Glomerular endothelial cell (primary cell): ENCODE data around the gene JPH3. TPM values are rescaled to one million over a fixed set of nuclear protein-coding genes. Genes with fewer than 3 reads are reported as not detected.
"Not testable (repeated sequence)": the region's sequence is repeated elsewhere in the genome, so short reads cannot be mapped to it uniquely, and the experiment has no call there.

Source experiments
- DNase-seq: peaks from one replicate; pipeline ENCODE4 v3.0.0-alpha.2; 2011; ENCODE audit warnings: low read depth, low spot score; ENCODE audit errors: extremely low read depth
- total RNA-seq: library from RNA; depleted of rRNA; stranded (reverse); fragments of >200 nt; gene quantifications from 2 replicates; pipeline ENCODE4 v1.2.3, GENCODE V29; 2015

The JPH3 gene
- total RNA-seq, 1 donor from 2014 or later, result 0.23 TPM

DNA sequence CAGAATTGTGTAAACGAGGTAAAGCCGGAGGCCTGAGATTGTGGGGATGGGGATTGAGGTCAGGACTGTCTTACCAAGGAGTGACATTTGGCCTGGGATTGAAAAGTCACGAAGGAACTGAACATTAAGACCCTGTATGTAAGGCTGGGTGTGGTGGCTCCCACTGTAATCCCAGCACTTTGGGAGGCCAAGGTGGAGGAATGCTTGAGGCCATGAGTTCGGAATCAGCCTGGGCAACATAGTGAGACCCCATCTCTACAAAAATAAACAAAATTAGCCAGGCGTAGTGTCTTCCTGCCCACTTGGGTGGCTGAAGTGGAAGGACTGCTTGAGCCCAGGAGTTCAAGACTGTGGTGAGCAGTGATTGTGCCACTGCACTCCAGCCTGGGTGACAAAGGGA, 75.5 kb downstream of the JPH3 start:
- no peak for DNase-seq

DNA sequence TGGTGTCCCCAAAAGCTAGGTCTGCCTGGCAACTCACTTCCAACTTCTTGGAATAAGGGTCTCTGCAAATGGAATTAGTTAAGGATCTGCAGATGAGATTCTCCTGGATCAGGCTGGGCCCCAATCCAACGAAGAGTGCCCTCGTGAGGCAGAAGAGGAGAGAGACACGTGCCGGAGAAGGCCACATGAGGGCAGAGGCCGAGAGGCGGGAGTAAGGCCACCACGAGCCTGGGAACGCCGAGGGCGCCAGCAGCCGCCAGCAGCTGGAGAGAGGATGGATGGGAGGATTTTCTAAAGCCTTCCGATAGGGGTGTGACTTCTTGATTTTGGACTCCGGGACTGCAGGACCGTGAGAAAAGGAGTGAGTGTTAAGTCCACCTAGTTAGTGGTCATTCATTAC, 76.3 kb downstream of the JPH3 start:
- DNase-seq, result no peak

- no peak for DNase-seq
Measured at GRCh38 chr16:87679593-87680271, 77.4 kb downstream of the JPH3 start.

DNA sequence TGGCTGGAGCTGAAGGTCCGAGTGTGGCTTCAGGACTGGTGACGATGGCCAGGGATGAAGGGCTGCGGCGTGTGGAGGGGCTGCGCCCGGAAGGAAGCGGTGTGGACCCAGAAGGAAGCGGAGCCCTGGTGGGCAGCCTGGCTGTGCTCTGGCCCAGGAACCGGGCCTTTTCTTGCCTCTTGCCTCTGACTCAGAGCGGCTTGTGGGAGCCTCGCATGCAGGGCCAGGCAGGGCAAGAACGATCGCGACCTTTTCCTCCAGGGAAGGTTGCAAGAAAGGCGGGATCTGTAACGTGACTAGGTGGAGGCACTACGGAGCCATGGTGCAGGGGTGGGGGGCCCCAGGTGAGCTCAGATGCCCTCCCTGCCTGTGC, 78.0 kb downstream of the JPH3 start:
- DNase-seq, result no peak

DNA sequence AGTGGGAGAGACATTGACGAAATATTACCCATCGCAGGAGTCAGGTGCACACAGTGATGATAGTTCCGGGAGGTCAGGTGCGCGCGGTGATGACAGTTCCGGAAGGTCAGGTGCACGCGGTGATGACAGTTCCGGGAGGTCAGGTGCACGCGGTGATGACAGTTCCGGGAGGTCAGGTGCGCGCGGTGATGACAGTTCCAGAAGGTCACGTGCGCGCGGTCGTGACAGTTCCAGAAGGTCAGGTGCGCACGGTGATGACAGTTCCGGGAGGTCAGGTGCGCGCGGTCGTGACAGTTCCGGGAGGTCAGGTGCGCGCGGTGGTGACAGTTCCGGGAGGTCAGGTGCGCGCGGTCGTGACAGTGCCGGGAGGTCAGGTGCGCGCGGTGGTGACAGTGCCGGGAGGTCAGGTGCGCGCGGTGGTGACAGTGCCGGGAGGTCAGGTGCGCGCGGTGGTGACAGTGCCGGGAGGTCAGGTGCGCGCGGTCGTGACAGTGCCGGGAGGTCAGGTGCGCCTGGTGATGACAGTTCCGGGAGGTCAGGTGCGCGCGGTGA, 78.8 kb downstream of the JPH3 start:
- DNase-seq, result not testable (repeated sequence)

DNA sequence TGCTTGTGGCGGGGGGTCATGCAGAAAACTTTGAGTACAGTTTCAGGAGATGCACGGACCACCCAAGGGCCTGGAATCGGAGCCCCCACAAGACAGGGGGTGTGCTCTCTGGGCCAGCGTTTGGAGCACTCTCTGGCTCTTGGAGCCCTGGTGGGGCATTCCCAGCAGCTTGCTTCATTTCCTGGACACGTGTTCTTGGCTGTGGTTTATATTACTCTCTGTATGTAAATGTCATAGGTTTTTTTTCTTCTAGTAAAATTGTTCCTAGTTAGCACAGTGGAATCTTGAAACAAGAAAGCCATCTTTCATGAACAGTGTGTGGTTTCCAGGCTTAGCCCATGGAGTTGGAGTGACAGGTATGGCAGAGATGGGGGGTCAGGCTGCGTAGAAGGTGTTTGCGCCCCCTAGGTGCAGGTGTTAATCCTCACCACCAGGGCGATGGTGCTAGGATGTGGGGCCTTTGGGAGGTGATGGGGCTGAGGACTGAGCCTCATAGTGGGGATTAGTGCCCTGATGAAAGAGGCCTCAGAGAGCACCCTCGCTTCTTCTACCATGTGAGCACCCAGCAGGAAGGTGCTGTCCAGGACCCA, 79.8 kb downstream of the JPH3 start:
- peak; percentile 10 for DNase-seq

DNA sequence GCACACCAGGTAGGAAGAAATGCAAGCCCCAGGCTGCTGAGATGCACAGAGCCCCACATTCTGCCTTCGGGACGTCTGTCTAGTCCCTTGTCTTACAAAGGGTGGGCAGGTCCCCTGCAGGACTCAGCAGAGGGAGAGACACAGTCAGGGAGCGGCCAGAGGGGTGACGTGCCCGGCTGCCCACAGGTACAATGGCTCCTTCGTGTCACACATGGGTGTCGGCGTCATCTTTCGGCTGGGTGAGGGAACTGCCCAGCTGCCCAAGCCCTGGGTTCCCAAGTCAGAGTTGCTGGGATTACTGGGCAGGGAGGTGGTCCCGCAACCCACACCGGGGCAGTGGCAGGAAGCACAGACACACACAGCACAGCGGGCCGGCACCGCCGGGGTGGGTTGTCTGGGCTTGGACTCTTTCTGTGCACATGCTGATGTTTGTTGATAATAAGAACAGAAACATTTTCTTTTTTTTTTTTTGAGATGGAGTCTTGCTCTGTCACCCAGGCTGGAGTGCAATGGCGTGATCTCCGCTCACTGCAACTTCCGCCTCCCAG, 80.6 kb downstream of the JPH3 start:
- no peak for DNase-seq

DNA sequence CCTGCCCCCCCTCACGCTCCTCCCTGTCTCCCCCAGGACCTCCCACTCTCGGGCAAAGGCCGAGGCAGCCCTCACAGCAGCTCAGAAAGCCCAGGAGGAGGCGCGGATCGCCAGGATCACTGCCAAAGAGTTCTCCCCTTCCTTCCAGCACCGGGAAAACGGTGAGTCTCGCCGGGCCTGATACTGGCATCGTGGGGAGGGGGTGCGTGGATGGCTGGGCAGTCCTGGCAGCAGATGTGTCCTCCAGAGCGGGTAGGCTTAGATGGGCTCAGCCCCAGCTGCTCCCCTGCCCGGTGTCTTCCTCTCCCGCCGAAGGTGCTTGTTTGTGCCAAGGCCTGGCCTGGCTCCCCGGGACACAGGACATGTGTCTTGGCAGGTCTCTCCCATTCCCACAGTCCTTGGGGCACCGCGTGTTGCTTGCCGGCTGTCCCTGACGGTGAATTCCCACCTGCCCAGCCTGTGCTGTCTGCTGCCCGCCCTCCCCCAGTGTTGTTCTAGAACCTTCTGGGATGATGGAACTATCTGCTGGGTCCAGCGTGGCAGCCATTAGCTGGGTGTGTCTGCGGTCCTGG, 81.9 kb downstream of the JPH3 start:
- DNase-seq, result no peak

DNA sequence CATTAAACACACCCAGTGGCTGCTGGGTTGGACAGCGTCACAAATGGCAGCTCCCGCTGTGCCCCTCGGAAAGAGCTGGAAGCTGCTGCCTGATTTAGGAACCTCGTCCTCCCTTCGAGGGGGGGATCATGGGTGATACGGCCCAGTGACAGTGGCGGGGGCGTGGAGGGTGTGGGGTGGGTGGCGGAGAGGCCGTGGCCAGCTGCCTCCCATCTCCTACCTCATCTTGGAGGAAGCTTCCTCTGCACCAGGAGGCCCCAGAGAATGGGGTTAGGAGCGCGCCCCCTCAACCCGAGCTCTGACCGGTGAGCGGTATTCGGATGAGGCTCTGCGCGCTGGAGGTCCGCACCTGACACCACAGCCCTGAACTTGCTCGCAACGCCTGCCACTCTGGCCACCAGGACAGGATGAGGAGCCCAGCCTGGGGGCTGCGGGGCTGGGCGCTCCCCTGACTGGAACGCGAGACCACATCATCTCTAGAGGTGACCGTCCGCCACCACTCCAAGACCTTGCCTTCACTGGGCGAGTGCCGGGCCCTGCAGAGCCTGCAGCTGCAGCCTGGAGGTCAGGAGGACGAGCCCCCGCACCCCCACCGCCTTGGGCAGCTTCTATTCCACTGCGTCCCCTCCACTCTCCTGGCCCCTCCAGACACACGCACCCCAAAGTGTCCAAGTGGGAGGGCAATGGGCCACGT, 82.5 kb downstream of the JPH3 start:
- DNase-seq, result no peak

- DNase-seq, result no peak
Measured at GRCh38 chr16:87685405-87685755, 83.1 kb downstream of the JPH3 start.

GRCh38 chr16:87685766-87686165, 83.5 kb downstream of the JPH3 start:
- DNase-seq, result no peak

DNA sequence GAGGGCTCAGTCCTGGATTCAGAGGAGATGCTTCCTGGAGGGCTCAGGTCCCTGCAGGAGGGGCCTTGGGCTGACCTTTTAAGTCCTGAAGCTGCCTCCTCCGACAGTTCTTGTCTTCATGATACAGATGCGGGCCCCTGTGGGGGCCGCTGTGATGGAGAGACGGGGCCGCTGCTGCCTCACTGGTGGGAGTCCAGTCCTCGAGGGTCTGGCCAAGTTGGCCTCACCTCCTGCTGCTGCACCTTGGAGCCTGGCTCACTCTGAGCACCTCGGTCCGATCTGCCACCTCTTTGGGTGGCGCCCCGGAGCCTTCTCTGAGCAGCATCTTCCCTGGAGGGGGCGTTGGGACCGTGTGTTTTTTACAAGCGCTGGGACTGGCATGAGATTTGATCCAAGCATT, 84.4 kb downstream of the JPH3 start:
- no peak for DNase-seq

GRCh38 chr16:87687126-87687910, 85.0 kb downstream of the JPH3 start:
- DNase-seq, result no peak

GRCh38 chr16:87687998-87688529, 85.8 kb downstream of the JPH3 start:
- no peak for DNase-seq

GRCh38 chr16:87688876-87689815, 86.8 kb downstream of the JPH3 start:
- DNase-seq, result no peak

- no peak for DNase-seq
Measured at GRCh38 chr16:87689956-87690465, 87.7 kb downstream of the JPH3 start.

GRCh38 chr16:87690911-87691685, 88.8 kb downstream of the JPH3 start:
- DNase-seq, result no peak

DNA sequence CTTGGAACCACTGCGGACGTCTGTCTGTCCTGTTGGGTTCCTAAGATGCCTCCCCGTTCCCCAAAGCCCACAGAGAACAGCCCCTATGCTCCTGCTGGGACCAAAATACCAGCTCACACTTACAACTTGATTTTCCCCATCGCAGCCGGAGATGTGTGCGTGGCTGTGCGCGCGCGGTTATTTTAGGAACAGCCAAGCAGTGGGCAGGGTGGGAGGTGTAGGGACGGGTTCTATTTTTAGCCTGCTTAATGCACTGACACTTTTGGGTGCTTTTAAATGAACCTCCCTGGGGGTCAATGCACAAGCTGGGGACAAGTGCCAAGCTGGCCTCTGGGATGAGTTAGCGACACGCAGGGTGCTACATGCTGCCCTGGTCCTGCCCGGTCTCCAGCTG, 89.4 kb downstream of the JPH3 start:
- no peak for DNase-seq
